Skeletal muscle satellite cell (primary cell): ENCODE measurements around the gene FES.

Experiments used
- H3K27me3 ChIP-seq: 2 replicates; pipeline ENCODE4 v1.7.0; 2013; ENCODE audit warnings: low read length; ENCODE audit not compliant: control insufficient read depth, insufficient read depth
- H3K36me3 ChIP-seq: 2 replicates; pipeline ENCODE4 v1.7.0; 2013; ENCODE audit warnings: mild to moderate bottlenecking, control low read depth, low read length; ENCODE audit not compliant: insufficient read depth
- H3K4me1 ChIP-seq: 2 replicates; pipeline ENCODE4 v1.7.0; 2013; ENCODE audit warnings: low read length; ENCODE audit not compliant: control insufficient read depth, insufficient read depth
- H3K4me2 ChIP-seq: 2 replicates; pipeline ENCODE4 v1.7.0; 2013; ENCODE audit warnings: mild to moderate bottlenecking, low read length
- H3K4me3 ChIP-seq: 2 replicates; pipeline ENCODE4 v1.7.0; 2013; ENCODE audit warnings: low read length
- H3K9ac ChIP-seq: 2 replicates; pipeline ENCODE4 v1.7.0; 2013; ENCODE audit warnings: mild to moderate bottlenecking, low read depth, low read length, moderate library complexity
- H3K9me3 ChIP-seq: replicated peaks from 2 replicates; pipeline ENCODE4 v1.7.0; 2013; ENCODE audit warnings: mild to moderate bottlenecking, control low read depth, low read length

Gene FES

DNA sequence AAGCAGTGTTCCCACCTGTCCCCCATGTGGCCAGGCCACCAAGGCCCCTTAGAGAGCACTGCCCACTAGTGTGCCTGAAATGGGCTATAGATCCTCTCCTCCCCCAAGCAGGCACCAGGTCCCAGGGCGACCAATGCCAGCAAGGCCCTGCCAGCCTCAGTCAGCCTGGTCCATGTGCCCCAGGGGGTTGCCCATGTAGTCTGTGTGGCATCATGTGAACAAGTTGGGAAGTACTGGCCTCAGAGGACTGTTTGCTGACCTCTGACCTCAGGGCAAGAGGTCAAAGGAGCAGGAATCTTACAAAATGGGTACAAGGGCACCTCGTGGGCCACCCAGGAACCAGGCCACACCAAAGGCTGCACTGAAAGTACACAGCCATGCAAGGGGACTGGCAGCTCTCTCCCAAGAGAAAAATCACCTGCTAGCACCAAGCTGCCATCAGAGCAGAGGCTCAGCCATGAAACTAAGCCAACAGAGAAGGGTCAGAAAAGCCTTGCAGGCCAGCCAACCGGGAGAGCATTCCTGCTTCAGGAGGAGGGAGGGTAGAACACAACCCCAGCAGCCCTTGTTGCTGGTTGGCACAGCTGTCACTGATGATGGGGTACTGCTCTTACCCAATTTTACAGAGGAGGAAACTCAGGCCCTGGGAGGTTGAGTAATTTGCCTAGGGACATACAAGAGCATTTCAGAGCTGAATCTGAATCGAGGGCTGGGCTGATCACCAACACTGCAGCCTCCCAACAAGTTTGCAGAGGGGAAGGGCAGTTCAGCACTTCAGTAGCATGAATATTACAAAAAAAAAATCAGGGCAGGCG, 21.1 kb upstream of the FES start:
- no peak overlapping the region for H3K4me3 ChIP-seq
- H3K9ac ChIP-seq, result no peak overlapping the region
- H3K36me3 ChIP-seq, result no peaks in the 10 kb centered on the region
- no peaks in the 10 kb centered on the region for H3K27me3 ChIP-seq
- no peaks in the 10 kb centered on the region for H3K9me3 ChIP-seq
- no peak overlapping the region for H3K4me2 ChIP-seq
- H3K4me1 ChIP-seq, result peaks cover 18% of the 10 kb centered on the region

DNA sequence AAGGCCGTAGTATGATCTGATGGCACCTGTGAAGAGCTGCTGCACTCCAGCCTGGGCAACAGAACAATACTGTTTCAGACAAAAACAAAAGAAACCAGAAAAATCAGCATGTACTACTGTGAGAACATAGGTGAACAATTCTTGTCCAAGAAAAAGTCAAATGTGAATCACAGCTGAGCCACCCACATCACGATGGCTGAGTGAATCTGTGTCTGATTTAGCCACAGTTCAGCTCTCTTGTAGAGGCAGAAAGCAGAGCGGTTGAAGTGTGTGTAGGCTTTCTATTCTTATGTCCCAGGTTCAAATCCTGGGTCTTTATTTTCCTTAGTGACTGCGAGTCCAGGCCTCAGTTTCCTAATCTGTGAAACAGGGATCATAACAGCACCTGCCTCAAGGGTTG, 20.3 kb upstream of the FES start:
- no peak overlapping the region for H3K4me2 ChIP-seq
- no peaks in the 10 kb centered on the region for H3K36me3 ChIP-seq
- no peaks in the 10 kb centered on the region for H3K27me3 ChIP-seq
- H3K4me3 ChIP-seq, result no peak overlapping the region
- H3K9ac ChIP-seq, result no peak overlapping the region
- H3K9me3 ChIP-seq, result no peaks in the 10 kb centered on the region
- H3K4me1 ChIP-seq, result peaks cover 26% of the 10 kb centered on the region

DNA sequence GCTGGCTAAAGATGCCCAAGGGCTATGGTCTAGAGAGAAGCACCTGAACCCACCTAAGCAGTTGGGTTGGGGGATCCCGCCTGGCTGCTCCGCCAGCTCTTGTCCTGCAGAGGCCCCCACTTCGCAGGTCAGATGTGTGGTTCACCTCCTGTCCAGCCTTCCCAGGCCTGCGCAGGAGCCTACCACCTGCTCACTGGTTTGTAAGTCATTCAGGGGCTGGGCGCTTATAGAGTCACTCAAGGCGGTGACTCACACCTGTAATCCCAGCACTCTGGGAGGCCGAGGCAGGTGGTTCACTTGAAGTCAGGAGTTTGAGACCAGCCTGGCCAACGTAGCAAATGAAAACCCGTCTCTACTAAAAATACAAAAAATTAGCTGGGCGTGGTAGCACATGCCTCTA, 19.8 kb upstream of the FES start:
- no peaks in the 10 kb centered on the region for H3K9me3 ChIP-seq
- peaks cover 31% of the 10 kb centered on the region for H3K4me1 ChIP-seq
- H3K27me3 ChIP-seq, result no peaks in the 10 kb centered on the region
- H3K4me3 ChIP-seq, result no peak overlapping the region
- H3K36me3 ChIP-seq, result no peaks in the 10 kb centered on the region
- no peak overlapping the region for H3K9ac ChIP-seq
- H3K4me2 ChIP-seq, result no peak overlapping the region

DNA sequence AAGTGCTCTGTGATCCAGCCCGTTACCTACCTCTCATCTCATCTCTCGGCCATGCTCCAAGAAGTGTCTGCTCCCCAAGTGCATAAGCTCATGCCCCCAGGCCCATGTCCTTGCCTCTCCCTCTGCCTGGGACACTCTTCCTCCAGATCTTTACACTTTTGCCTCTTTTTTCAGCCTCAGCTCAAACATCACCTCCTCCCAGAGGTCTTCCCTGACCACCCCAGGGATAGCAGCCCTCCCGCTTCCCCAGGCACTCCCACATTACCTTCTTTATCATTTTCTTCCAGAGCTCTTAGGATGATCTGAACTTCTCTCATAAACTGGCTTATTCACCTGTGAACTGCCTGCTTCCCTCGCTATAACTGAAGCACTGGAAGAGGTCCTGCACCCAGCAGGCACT, 18.6 kb upstream of the FES start:
- Histone ChIP-seq H3K27me3 (no peaks in the 10 kb centered on the region), H3K4me1 (peaks cover 43% of the 10 kb centered on the region), H3K9me3 (no peaks in the 10 kb centered on the region), H3K4me3 (no peak overlapping the region), H3K4me2 (no peak overlapping the region), H3K9ac (no peak overlapping the region), H3K36me3 (no peaks in the 10 kb centered on the region)

DNA sequence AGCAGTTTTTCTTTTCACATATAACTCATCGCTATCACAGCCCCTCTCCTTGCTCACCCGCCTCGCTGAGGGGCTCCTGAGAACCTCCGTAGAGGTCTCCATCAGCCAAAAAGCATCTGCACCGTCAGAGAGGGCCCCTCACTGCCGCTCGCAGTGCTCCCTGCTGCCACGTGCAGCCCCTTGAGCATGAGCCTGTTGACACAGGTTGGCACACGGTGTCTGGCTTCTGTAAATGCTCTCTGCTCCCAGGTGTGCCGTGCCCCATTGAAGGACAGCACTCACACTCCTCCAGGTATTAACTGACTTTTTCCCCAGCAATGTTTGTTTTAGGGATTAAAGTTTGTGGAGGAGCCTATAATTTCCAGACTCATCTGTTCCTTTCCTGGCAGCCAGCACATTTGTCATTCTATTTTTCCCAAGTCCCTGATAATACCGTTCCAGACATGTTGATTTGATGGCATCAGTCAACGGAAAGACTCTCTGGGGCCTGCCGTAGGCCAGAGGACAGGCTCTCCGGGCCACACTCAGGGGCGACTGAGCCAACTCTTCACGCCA, 18.1 kb upstream of the FES start:
- H3K4me1 ChIP-seq, result peaks cover 44% of the 10 kb centered on the region

DNA sequence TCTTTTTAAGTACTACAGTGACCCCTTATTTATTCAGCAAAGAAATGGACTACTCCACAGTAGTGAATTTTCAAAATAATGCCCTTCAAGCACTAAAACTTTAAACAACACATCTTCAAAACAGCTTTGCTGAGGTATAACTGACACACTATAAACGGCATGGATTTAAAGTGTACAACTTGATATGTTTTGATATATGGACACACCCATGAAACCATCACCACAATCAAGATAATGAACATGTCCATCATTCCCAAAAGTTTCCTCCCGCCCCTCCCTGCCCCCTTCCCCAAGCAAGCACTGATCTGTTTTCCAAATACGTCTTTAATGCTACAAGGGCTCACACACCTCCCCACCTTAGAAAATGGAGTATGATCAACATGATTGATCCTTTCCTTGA, 17.5 kb upstream of the FES start:
- peaks cover 44% of the 10 kb centered on the region for H3K4me1 ChIP-seq
- H3K4me2 ChIP-seq, result no peak overlapping the region
- no peak overlapping the region for H3K4me3 ChIP-seq
- no peaks in the 10 kb centered on the region for H3K9me3 ChIP-seq
- H3K9ac ChIP-seq, result no peak overlapping the region
- H3K27me3 ChIP-seq, result no peaks in the 10 kb centered on the region
- H3K36me3 ChIP-seq, result no peaks in the 10 kb centered on the region

More for the DNA sequence above, 18.1 kb upstream of the FES start:
- Histone ChIP-seq H3K4me2 (no peak overlapping the region), H3K9me3 (no peaks in the 10 kb centered on the region), H3K9ac (no peak overlapping the region), H3K4me3 (no peak overlapping the region), H3K27me3 (no peaks in the 10 kb centered on the region), H3K36me3 (no peaks in the 10 kb centered on the region)

DNA sequence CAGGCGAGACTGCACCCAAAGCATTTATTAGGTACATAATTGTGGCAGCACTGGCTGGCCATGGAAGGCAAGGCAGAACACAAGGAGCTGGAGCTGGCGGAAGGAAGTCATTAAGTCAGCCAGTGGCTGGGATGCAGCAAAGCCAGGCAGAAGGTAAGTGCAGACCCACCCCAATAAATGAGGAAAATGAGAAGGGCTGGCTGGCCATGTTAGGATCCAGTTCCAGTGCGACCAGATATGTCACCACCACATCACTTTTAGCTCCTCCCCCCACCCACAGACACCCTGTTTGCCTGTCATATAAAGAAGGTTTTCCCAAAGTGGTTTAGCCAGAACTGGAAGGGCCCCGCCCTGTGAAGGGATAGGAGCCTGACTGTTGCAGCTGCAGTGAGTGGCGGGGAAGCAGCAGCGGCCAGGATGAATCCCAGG, 16.0 kb upstream of the FES start, which contains the start of gene FURIN:
TSS of gene FURIN (plus strand) at position 328 of the 429 bp plus-strand sequence. CDS start 7,153 bp downstream, outside the sequence.
- no peaks in the 10 kb centered on the region for H3K9me3 ChIP-seq
- H3K4me1 ChIP-seq, result peaks cover 52% of the 10 kb centered on the region
- no peaks in the 10 kb centered on the region for H3K36me3 ChIP-seq
- H3K9ac ChIP-seq, result peak within 1 kb of the TSS; percentile 31
- H3K4me2 ChIP-seq, result peak within 1 kb of the TSS; percentile 96
- no peaks in the 10 kb centered on the region for H3K27me3 ChIP-seq
- no peak within 1 kb of the TSS for H3K4me3 ChIP-seq

DNA sequence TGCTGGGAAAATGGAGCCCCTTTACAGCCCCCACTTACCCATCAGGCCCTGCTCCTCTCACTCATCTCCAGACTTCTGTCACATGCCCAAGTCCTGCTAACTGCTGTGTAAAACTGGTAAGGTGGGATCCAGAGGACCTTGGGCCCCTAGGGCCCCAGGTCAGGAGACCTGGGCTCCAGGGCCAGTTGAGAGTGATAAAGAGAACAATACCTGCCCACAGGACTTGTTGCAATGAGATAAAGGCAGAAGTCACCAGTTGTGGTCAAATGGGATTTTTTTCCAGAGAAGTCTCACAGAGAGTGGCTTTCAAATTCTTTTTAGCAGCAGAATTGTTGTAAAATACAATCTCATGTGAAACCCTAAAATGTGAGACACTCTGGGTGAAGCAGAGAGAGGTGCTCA, 15.2 kb upstream of the FES start:
- H3K4me3 ChIP-seq, result no peak overlapping the region
- H3K9ac ChIP-seq, result peak overlapping the region; percentile 31
- no peaks in the 10 kb centered on the region for H3K27me3 ChIP-seq
- no peaks in the 10 kb centered on the region for H3K9me3 ChIP-seq
- peak overlapping the region; percentile 96 for H3K4me2 ChIP-seq
- peaks cover 52% of the 10 kb centered on the region for H3K4me1 ChIP-seq
- no peaks in the 10 kb centered on the region for H3K36me3 ChIP-seq

DNA sequence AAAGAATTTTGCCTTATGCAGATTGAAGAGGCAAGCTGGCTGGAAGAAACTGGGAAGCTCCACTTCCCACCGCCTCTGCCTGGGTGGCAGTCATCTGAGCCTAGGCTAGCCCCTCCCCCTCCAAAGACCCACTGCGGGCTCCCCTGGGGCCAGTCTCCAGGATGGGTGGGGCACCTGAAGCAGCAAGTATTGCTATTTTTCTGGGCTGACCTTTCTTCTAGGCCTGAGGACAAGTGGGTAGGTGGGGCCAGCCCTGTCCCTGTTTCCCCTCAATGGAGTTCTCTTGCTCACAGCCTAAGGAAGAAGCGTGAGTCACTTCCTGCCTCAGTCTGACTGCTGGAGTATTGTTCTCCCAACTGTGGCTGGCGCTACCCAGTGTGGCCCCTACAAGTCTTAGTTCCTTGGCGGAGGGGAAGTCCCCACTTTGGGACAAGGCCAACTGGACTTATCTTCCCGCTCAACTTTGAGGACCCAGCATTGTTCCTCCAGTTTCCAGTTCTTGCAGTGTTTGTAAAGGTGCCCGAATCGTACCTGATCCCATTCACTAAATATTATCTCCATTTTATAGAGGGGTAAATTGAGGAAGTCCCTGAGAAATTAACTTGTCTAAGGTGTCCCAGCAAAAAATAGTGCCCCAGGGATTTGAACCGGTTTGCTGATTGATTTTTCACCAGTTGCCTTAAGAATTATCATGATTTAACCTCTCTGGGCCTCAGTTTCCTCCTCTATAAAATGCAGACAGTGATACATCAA, 14.5 kb upstream of the FES start:
- no peaks in the 10 kb centered on the region for H3K27me3 ChIP-seq
- peak overlapping the region; percentile 96 for H3K4me2 ChIP-seq
- H3K4me3 ChIP-seq, result peak overlapping the region; percentile 97

DNA sequence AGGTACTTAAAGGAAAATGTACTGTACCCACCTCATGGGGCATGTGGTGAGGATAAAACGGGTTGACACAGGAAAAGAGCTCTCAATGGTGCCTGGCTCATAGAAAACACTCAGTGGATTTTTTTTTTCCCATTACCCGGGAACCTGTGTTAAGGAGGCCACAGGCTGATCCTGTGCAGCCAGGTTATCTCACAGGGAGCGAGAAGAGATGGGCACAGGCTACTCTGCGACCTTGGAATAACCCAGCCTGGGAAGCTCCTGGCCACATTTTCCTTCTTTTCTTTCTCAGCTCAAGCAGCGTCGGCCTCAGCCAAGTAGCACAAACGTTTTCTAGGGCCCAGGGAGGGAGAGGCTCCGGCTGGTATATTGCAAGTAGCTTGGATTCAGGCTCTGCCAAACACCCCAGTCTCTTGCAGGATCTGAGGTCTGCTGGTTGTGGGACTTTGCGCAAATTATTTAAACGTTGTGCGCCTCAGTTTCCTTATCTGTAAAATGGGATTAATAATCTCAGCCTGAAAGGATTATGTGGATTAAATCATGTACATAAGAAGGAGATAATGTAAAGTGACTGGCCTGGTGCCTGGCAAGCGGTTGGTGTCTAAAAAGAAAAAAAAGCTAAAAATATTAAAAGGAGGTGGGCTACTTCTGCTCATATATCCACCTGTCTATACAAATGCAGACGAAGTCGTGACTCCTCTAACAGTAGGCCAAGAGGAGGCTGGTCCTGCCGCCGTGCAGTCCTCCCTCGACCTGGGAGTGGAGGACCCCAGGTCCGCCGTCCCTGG, 13.8 kb upstream of the FES start:
- peaks cover 56% of the 10 kb centered on the region for H3K4me1 ChIP-seq
- peak overlapping the region; percentile 95 for H3K9ac ChIP-seq
- no peaks in the 10 kb centered on the region for H3K27me3 ChIP-seq
- H3K9me3 ChIP-seq, result no peaks in the 10 kb centered on the region
- H3K4me2 ChIP-seq, result peak overlapping the region; percentile 96
- H3K36me3 ChIP-seq, result peaks cover under 1% of the 10 kb centered on the region
- H3K4me3 ChIP-seq, result peak overlapping the region; percentile 97

More for the DNA sequence above, 14.5 kb upstream of the FES start:
- H3K9me3 ChIP-seq, result no peaks in the 10 kb centered on the region
- H3K36me3 ChIP-seq, result no peaks in the 10 kb centered on the region
- peaks cover 55% of the 10 kb centered on the region for H3K4me1 ChIP-seq
- H3K9ac ChIP-seq, result peak overlapping the region; percentile 95
